NCI-H128 (cell line): ENCODE measurements around the gene CHMP4A.

Experiments
- DNase-seq: peaks from one replicate; lab custom pipeline; 2025; ENCODE audit not compliant: unreplicated experiment; lab: John Stamatoyannopoulos, UW

Gene CHMP4A

GRCh38 chr14:24196071-24197055 is 16.9 kb downstream of the CHMP4A start:
- DNase-seq, result no peak

DNA sequence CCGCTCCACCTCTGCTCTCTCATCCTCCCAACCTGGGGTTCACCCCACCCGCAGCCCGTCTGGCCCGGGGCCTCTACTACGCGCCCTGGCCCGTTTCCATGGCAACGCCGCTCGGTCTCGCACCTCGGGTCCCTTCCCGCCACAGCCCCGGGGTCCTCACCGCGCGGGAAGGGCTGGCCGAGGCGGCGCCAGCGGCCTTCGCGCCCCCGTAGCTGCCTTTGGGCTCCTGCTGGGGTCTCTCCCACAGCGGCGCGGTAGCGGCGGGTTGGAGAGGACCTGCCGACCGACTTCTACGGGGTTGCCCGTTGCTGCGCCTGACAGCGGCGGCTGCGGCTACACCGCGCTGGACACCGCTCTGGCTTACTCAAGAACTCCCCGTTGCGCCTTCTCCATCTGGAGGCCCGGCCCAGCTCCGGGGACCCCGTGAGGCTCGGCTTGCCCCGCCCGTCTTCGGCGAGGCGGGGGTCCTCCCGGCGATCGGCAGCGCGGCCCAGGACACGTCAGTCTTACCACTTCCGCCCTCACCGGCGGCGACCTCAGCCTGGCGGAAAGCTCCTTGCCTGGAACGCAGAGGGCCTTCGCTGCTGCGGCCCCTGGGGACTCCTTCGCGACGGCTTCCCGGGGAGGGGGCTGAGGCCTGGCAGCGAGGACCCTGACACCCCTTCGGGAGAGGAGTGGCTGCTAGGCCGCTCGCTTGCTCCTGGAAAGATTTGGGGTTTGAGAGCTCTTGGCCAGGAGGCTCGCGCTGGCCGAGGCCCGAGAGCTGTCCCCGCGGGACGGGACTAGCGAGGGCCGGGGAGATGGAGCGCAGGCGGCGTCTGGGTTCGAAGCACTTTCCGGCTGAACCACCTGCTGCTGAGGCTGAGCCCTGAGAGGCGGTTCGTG is 17.9 kb downstream of the CHMP4A start, which contains the start of gene TM9SF1:
Gene TM9SF1, minus strand, starts transcription at position 256 of the 885 bp plus-strand sequence. CDS start 422 bp downstream, outside the sequence.
- DNase-seq, result peak; percentile 38

DNA sequence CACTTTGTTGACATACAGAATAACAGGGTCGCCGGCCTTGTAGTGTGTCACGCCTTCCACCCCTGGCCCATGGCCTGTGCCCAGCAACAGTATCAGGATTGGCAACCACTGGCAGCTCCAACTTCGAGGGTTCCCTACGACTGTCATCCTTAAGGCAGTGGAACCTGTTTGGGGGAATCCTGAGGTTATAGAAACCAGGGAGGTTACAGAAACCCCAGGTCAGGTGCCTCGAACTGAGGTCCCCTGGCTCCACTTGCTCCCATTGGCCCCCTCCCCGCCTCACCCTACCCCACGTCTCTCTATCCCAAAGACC is 18.5 kb downstream of the CHMP4A start:
- DNase-seq, result no peak

DNA sequence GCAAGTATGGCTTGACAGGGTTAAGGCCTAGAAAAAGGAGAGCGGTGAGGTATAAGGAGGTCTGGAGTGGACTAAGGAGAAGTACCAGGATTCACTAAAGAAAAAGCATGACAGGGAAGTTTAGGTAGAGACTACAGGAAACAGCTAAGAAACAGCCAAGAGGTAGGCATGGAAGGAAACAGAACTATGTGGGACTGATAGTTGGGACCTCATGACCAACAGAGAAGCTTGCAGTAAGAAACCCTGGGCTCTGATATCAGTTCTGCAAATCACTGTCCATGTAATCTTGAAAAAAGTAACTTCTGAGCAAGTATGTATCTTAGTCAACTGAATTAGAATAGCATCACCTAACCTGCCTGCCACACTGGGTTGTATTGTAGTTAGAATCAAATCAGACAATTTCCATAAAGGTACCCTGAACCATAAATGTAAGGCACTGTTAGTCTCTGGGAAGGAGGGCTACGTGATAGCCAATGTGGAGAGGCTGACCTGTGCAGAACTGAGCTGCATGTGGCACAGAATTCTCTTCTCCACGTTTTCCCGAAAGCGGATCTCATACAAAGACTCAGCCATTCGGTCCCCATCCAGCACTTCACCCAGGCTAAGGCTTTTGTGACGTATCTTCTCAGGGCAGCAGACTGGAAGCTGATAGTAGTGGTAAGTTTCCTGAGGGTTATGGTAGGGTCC is 19.0 kb downstream of the CHMP4A start:
- no peak for DNase-seq

- DNase-seq, result no peak
Measured at GRCh38 chr14:24192933-24193332, 20.4 kb downstream of the CHMP4A start.

DNA sequence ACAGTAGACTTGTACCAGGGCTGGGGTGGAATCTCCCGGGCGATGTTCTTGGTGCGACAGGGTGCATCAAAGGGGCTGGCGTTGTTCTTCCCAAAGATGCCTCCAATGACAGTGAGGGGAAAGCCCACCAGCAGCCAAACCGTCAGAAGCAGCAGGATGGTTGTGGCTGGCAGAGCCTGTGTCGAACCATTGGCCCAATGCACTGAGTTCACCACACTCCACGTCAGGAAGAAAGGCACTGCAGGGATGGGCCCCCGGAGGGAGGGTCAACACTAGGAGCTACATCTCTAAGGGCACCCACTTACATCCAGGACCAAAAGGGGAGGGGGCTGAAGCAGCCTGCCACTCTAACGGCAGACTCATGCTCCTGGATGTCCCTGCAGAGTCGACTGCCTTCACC is 22.9 kb downstream of the CHMP4A start:
- no peak for DNase-seq

GRCh38 chr14:24189460-24189859 is 23.8 kb downstream of the CHMP4A start:
- DNase-seq, result no peak

DNA sequence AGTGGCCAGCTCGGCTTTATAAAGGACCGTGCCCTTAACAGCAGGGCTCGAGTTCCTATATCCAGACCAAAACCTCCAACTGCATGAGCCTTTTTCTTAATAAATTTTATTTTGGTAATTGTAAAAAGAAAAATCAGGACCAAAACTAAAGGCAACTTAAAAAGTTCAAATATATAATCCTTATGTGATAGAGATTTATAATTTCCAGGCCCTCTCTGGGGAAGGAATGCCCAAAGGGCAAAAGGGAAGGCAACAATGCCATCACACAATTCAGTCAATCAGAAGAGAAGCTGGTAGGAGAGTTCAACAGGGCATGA is 24.3 kb downstream of the CHMP4A start:
- DNase-seq, result no peak

DNA sequence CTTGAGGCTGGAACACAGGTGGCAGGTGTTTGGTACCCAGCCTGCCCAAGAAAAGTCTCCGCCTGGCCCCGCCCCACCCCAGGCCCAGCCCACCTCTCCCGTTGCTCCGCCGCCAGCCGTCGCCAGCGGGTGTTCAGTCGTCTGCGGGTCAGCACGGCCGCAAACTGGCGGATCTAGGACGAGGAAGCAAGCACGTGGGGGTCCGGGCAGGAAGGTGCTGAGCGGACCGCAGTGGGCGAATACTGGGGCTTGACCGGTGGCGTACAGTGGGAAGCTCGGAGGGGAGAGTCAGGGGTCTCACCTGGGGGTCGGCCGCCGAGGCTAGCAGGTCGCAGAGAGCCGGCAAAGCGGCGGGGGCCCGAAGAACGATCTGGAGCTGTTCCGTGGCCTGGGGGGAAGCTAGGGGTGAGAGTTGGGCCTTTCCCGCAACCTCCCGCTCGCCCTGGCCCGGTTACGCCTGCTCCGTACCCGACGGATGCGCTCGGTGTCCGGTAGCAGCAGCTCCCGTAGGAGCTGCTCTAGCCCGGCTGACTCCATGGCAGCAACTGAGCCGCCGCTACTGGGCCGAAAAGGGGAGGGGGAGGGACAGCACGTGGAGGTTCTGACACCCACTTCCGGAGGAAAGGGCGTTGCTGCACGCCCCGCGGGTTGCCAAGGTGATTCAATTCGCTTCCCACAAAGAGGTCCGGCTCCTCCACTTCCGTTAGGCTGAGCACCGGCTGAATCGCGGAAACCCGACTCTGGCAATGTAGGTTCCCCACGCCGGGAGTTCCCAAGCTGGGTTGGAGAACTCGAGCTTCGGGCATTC is 24.8 kb downstream of the CHMP4A start, which contains the start of gene IPO4:
Gene IPO4, minus strand, starts transcription at position 566 of the 808 bp plus-strand sequence. Its CDS starts 29 bp downstream, at position 537.
- peak; percentile 92 for DNase-seq

- no peak for DNase-seq
Measured at GRCh38 chr14:24187539-24187915, 25.8 kb downstream of the CHMP4A start.

- DNase-seq, result no peak
Measured at GRCh38 chr14:24186831-24187538, 26.3 kb downstream of the CHMP4A start.

DNA sequence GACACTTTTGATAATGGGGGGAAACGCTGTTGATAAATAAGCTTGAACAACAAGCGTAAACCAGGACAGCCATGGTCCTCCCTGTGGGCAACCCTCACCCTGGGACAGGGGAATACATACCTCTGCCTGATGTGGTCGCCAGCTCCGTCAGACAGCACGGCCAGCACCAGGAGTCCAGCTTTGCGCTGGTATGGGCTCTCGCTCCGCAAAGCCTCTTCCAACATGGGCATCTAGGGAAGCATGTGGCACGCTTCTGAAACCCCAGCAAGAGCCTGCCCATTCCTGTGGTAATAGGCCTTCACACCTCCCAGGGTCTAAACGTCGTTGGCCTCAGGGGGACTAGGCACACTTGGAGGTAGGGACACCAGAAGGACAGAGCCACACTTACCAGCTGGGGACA is 27.5 kb downstream of the CHMP4A start:
- no peak for DNase-seq

GRCh38 chr14:24185026-24185425 is 28.3 kb downstream of the CHMP4A start:
- DNase-seq, result no peak

GRCh38 chr14:24184104-24184970 is 29.0 kb downstream of the CHMP4A start:
- DNase-seq, result no peak

GRCh38 chr14:24183014-24183481 is 30.2 kb downstream of the CHMP4A start:
- no peak for DNase-seq

- DNase-seq, result no peak
Measured at GRCh38 chr14:24182110-24182882, 31.0 kb downstream of the CHMP4A start.

DNA sequence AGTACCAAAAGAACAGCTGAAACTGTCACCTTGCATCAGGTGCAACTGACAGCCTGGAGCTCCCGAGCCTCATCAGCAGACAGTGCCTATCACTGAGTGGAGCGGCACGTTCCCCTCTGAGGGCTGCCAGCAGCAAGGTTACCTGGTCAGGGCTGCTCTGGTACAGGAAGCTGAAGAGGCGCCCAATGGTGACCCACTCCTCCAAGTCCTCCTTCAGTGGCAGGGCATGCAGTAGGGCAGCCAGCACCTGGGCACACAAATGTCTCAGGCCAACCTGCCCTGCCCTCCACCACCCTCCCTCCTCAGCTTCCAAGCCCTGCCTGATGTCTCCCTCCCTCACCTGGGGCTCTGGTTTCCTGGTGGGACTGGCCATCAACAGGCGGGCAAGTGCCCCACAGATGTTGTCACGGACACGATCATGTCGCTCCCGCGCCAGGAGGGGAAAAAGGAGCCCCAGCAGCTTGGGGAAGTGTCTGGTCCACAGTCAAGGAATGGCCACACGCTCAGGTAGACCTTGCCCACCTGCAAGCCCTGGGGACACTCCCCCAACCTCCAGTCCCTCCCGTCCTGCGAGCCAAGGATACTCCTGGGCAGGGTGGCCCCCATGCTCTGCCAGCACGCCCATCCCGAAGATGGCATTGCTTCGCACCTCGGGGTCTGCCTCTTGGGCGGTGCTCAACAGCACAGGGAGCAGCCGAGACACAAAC is 31.8 kb downstream of the CHMP4A start:
- no peak for DNase-seq
